ENCODE results near the gene GAS7.
A peak's percentile ranks its signal among the peaks of the same experiment; 100 is the strongest.

GAS7 gene

DNA sequence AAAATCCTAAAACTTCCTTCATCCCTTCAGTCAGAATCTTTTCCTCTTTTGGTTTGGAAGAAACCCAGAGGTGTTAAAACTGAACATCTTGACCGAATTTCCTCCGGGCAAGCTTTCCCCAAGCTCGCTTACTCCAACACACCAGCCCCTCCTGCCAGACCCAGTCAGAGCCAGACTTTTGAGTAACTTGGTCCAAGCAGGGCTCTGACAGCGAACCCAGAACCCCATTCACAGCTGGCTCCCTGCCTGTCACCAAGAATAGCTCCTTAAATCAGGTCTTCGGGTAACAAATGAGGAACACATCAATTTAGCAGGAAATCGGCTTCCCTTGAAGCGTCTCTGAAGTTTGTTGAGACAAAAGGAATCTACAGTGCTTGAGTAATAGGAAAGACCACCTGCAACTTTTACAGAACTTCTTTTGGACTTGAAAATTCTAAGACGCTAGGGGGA lies 27.3 kb downstream of the GAS7 start:
- DNase-seq (ENCODE audit: low spot score): no peak

DNA sequence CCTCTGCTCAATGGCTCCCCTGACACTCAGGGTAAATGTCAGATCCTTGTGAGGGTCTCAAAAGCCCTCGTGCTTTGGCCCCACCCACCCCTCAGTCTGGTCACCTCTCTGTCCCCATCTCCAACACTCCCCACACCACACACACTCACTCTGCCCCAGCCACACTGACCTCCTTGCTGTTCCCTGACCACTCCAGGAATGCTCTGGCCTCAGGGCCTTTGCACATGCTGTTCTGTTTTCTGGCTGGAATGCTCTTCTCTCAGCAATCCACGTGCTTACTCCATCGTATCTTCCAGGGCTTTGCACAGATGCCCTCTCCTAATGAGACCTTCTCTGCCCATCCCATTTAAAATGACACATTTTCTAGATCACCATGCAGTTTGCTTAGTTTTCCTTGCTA lies 28.2 kb downstream of the GAS7 start:
- DNase-seq (ENCODE audit: low spot score): no peak

DNA sequence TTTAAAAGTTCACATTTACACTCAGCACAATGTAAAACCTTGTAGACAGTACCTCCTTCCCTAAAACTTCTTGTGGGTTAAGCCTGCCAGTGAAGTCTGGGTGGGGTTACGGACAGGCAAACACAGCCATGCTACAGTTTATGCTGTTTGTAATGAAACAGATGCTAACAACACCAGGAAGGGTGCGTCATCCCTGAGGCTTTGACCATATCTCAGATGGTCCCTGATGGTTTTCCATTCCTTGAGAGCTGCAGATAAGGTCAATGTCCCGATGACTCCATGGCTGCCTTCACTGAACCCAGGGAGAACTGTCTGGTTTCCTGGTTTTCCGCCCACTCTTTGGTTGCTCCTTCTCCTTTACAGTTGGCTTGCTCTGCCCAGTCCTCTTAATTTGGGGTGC lies 29.1 kb downstream of the GAS7 start:
- DNase-seq (ENCODE audit: low spot score): no peak

DNA sequence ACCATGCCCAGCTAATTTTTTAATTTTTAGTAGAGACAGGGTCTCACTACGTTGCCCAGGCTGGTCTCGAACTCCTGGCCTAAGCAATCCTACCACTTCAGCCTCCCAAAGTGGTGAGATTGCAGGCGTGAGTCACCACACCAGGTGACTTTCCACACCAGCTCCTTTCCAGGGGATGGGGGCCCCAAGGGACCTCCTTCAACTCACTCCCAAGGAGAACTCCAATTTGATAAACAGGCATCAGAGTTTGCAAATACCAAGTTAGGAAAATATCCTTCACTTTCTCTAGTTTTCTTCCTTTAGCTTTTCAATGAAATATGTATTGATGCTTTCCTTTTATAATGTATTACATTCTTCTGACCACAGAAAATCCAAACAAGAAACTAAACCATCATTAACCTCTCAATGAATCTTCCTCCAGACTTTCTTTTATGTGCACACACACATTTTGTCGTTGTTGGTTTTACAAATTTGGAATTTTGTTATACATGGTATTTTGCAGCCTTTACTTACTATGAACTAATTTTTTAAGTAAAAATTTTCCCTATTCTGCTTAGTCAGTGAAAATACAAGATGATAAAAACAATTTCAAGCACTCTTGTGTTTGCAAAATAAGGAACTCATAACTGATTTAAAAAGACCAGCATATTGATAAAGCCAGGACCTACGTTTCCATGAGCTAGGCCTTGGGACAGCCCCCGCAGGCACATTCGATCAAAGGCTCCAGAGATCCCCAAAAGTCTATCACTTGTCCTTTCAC lies 32.0 kb downstream of the GAS7 start:
- DNase-seq (ENCODE audit: low spot score): no peak

DNA sequence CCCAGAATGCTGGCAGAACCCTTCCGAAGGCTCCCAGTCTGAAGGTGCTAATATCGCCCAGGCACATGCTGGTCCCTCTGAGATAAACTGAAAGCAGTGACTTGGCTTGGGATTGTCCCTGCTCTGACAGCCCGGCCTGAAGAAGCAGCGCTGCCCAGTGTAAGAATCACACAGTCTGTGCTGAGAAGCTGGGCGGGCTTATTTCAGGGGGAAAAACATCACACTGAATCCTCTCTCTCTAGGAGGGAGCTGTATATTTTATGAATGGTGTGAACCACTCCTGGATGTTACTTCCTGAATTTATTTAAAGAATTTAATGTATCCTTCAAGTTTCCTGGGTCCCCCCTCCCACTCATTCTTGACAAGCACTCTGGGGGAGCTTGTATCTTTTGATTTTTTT lies 36.3 kb downstream of the GAS7 start:
- no peak for DNase-seq (ENCODE audit: low spot score)

DNA sequence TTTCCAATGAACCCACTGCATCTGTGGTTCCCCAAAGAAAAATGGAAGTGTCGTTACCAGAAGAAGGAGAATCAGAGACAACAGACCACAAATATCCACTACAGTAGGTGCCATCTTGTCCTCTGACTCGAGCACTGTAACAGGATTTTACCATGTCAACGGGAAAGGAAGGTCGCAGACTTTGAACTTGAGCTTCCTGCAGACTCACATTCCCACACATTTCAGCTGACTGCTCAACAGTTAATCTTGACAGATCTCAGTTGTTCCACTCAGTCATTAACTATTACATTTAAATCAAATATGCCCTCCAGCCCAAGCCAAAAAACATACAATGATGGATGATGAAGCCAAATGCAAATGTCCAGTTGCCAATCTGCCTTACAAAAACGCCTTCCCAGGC lies 37.0 kb downstream of the GAS7 start:
- no peak for DNase-seq (ENCODE audit: low spot score)

DNA sequence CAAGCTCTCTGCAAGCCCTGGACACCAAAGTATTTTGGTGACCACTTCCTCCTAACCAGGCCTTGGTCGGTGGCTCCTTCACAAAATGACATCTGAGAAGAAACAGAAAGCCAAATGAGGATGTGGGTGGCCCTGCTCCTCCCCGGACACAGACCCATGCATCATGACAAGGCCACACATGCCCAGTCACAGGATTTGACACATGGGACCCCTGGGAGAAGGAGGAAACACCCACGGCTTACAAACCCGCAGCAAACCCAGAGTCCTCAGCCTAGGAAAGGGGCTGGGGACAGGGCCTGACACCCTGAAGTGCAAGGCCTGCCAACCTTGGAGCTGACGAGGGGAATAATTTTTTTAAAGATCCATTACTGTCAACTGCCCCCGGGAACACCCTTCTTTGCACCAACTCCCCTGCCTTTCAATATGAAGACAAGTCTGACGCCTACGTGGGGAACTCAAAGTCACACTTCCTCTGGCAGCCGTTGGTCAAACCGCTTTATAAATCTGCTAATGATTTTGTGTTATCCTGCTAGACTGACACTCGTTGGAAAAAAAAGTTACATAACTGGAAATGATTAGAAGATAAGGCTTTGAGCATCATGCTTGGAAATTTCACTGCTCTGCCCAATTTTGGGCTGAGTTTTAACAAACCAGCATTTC lies 41.3 kb downstream of the GAS7 start:
- DNase-seq (ENCODE audit: low spot score): no peak

DNA sequence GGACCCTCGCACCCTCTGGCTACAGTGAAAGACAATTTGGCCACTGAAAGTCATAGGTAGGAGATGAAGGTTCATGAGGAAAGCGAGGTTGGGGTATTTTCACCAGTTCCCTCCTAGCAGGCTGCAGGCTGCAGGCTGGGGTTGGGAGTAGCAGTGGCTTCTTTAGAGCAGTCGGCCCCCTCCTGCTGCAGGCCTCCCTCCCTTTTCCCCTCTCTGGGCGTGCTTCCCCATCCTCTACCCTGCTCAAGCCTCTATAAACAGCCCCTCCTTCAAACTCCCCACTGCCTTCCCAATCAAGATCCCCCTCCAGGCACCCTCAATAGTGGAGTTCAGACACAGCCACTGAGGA lies 41.8 kb downstream of the GAS7 start:
- no peak for DNase-seq (ENCODE audit: low spot score)

DNA sequence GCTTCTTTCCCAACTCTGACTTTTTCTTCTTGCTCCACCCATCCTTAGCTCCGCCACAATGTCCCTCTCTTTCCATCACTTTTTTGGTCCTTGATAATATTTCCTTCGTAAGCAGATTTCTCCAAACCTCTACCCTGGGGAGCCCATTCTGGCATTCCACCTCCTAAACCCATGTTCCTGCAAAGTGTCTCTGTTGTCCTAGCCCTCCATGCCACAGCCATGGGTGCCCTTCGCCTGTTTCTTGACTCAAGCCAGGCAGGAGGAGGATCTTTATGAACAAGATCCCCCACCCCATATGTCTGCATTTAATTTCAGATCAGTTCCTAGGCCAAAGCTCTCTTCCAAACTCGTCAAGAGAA lies 42.4 kb downstream of the GAS7 start:
- DNase-seq (ENCODE audit: low spot score): no peak

DNA sequence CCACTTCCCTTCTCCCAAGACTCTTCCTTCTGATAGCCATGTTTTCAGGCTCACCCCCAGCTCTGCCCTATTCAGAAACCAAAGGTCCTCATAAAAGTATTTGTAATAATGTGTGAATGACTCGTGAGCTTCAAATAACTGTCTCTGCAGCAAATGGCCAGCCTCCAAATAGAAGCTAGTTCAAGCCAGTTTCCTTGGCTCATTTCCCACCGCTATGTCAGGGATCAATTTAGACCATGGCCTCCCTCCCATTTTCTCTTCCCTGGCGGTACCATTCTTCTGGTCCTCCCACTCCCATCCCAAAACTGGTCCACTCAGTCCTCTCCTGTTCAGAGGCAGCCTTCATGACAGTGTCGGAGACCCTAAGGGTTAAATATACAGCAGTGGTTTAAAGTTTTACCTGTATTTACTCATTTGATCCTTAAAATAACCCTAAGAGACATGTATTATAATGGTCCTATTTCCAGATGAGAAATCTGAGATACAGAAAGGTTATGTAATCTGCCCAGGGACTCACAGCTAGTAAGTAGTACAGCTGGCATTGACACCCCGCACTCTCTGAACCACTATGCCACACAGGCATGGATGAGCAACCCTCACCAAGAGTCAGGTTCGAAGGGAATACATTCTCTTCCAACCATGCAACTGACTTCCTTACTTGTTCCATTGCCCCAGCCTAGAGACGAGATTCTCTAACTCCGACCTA lies 42.9 kb downstream of the GAS7 start:
- DNase-seq (ENCODE audit: low spot score): no peak

DNA sequence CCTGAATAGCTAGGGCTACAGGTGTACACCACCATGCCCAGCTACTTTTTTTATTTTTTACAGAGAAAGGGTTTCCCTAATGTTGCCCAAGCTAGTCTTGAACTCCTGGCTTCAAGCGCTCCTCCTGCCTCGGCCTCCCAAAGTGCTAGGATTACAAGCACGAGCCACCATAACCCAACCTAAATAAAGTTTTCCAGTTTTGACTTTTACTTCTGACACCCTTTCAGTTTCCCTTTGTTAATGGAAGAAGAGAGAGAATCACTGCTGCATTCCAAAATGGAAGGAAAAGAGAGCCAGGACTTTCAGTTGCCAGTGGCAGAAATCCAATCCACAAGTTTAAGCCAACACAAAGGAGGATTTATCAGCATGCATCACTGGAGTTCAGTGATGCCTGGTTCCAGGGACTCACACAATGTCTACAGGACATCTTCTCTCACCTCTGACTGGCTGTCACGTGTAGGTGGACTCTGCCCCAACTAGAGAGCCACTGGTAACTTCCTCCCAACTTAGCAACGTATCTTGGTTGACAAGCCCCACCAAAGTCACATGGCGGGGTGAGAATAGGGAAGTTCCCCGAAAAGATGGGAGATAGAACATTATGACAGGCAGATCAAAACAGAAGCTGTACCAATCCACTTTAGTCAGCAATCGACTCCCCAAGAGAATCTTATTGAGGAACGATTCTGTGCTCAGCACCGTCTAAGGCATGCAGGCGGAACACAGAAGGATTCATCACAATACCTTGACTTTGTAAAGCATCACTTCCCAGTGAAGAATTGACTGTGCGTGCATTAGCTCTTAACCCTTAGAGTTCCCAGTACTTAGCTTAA lies 46.5 kb downstream of the GAS7 start:
- DNase-seq (ENCODE audit: low spot score): no peak

DNA sequence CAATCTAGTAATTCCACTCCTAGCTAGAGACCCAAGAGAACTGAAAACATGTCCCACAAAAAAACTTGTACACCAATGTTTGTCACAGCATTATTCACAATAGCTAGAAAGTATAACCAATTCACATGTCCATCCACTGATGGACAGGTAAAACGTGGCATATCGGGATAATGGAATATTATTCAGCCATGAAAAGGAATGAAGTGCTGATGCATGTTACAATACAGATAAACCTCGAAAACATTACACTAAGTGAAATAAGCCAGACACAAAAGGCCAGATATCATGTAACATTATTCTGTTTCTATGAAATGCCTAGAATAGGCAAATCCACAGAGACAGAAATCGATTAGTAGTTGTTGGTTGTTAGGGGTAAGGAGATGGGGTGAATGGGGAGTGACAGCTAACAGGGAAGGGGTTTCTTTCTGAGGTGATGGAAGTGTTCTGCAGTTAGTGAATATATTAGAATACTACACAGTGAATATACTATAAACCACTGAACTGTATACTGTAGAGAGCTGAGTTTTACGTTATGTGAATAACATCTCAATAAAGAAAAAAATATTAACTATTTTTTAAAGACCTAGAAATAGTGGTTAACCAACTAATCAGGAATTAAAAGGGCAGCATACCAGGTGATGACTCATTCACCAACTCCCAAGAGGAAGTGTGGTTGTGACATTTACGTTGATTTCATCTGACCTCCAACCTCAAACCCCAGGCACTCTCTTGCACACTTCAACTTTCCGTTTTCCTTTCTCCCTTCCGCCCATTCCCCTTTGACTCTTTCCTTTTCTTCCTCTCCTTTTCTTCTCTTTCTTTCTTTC lies 48.6 kb downstream of the GAS7 start:
- peak; percentile 34 for DNase-seq (ENCODE audit: low spot score)

DNA sequence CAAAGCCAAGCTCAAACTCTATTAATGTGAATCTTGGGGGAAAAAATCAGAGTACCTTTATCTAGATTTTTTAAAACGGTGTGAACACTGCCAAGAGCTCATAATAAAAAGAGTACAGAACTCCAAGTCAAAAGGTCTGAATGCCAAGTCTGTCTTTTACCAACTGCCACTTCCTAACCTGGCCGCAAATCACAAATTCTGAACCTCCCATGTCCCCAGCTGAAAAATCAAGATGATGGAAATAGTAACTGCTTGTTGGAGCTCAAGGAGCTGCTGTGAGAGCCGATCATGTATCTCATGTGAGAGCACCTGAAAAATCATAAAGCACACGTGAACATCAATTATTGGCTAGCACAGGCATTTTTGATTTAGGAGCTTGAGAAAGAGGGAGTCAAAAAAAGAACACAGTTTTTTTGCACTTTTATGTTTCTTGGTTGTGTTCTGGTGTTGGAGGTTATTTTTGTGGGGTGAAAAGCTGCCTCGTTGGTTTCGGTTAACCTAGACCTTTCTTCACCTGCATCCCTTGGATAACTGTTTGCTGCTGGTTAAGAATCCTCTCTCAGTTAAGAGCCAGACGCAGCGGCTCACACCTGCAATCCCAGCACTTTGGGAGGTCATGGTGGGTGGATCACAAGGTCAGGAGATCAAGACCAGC lies 50.5 kb downstream of the GAS7 start:
- DNase-seq (ENCODE audit: low spot score): no peak

DNA sequence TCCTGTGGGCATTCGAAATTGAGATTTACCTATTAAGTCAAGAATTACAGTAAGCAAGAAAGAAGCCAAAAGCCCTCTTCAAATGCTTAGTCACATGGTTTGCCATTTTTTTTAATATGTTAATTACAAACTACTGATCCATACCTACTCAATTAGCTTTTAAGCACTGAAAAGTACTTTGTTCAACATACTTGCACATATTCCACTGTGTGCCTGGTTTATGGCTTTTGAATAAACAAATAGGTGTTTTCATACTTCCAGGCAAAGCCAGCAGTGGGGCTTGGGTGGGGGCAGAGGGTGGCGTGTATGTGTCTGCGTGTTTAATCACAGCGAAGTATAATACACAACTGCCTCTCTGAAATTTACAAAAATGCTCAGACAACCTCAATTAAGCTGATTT lies 51.4 kb downstream of the GAS7 start:
- DNase-seq (ENCODE audit: low spot score): no peak

DNA sequence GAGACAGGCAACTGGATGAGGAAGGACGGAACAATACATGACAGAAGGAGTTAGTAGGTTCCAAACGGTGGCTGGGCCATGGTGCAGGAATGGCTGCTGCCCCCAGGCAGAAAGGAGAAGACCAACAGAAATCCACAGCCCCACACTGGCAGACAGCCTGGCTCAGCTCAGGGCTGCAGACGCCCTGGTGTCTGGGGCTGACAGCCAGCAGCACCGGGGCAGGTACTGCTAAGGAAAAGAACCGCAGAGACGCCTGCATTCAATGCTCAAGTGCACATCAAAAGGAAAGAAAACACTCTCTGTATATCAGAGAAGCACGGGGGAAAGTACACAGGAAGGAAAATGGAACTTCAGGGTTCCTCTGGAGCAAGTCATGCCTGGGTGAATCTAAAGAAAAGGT lies 53.4 kb downstream of the GAS7 start:
- no peak for DNase-seq (ENCODE audit: low spot score)

DNA sequence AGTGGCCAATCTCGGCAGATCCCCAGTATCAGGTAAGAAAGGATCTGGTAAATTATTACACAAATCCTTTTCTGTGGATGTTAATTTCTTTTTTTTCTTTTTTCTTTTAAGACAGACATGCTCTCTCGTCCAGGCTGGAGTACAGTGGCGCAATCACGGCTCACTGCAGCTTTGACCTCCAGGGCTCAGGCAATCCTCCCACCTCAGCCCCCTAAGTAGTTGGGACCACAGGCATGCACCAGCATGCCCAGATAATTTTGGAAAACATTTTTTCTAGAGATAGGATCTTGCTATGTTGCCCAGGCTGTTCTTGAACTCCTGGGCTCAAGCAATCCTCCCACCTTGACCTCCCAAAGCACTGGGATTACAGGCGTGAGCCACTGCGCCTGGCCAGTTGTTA lies 54.0 kb downstream of the GAS7 start:
- DNase-seq (ENCODE audit: low spot score): no peak

DNA sequence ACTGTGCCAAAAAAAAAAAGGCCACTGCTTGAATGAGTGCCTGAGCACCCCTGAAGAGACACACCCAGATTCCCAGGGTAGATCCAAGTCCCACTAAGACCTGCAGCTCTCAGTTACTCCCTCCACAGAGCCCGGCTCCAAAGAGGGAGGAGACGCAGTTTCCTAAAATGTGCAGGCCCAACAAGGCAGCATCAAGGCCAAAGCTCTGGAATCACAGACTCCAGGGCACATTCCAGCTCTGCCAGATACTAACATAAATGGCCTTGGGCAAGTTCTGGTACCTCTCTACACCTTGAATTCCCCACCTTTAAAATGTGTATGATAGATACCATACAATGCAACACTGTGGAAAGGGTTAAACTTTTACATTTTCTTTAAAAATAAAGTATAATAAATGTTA lies 57.0 kb downstream of the GAS7 start:
- no peak for DNase-seq (ENCODE audit: low spot score)

DNA sequence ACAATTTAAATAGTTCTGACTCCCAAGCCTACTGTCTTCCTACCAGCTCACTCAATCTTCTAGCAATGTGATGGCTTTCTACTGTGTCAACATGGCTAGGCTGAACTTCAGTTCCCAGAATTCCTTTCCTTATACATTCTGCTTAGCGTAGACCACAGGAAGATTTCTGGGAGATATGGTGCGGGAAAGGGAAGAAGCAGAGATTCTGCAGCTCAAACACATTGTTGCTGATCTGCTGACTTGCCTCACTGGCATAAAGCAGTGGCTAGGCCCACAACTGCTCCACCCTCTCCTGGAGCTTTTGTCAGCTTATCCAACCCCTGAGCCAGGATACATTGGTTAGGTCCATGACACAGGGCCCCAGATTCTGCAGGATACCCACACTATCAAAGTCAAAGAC lies 58.8 kb downstream of the GAS7 start:
- no peak for DNase-seq (ENCODE audit: low spot score)

DNA sequence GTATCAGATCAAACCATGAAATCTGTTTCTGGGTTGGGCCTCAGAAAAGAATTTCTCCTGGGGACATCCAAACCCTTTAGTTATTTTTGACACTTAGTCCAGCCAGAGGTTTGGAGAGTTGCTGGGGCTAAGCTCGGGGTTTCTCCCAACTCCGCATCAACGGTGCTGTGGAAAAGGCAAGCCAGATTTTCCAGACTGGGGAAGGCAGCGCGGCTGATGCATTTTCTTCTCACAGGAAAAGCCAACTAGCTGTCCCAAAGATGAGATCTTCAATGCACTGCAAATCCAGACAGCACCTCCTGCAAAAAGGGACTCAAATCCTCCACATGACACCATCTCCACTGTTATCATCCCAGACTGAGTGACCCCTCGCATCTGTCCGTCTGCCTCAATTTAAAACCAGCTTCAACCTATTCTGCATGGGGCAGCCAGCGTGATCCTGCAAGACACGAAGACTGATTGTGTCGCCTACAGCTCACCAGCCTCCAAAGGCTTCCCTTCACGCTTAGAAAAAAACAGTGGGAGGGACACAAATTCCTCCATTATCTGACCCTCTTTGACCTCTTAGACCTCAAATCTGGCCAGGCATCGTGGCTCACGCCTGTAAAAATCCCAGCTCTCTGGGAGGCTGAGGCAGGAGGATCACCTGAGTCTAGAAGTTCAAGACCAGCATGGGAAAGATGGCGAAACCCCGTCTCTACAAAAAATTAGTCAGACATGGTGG lies 62.0 kb downstream of the GAS7 start:
- DNase-seq (ENCODE audit: low spot score): no peak

DNA sequence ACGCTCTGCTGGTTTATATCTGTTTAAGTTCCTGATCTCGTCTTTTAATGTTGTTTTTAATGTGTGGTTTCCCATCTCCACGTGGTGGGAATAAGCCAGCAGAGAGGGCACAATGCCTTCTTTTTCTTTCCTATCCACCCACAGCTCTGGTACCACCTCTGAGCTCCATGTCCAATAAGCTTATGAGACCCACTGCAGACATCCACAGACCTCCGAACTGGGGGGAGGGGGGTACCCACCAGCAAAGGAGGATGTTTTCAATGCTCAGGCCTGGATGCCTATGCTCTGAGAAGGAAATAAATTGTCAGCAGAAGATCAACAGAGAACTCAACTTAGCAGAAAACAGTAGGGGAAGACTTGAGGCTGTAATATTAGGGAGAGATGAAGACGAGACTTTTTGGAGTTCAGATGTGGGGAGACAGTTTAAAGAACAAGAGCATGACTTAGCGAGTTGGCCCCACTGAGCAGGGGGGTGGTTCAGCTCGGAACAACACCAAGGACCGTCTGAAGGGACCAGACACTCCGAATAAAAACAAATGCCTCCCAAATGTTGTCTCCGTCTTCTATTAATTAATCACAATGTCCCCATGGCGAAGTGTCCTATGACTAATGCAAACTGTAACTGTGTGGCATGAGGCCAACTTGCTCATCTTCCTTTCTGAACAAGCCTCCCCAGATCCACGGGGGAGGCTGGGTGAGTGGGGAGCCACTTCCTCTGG lies 62.7 kb downstream of the GAS7 start:
- peak; percentile 30 for DNase-seq (ENCODE audit: low spot score)
